NB4 (cell line): ENCODE measurements around the gene SGCE.

Experiments
- MYC ChIP-seq: IDR thresholded peaks from 2 replicates; pipeline ENCODE4 v1.6.1; 2011; ENCODE audit warnings: low read depth, low read length
- POLR2A ChIP-seq: IDR thresholded peaks from 2 replicates; pipeline ENCODE4 v1.6.1; 2011; ENCODE audit warnings: mild to moderate bottlenecking; ENCODE audit not compliant: insufficient read length; ENCODE audit errors: extremely low read depth
- TF ChIP-seq, protein P1 (sequence below): IDR thresholded peaks from one replicate; pipeline ENCODE4 v1.5.1; 2012; ENCODE audit warnings: low read depth, low read length
- TF ChIP-seq, protein P2 (sequence below): IDR thresholded peaks from 2 replicates; pipeline ENCODE4 v1.6.1; 2011; ENCODE audit warnings: low read depth, low read length

GRCh38 chr7:94633687-94634086, 22.2 kb downstream of the SGCE start:
- TF ChIP-seq, protein P1, sequence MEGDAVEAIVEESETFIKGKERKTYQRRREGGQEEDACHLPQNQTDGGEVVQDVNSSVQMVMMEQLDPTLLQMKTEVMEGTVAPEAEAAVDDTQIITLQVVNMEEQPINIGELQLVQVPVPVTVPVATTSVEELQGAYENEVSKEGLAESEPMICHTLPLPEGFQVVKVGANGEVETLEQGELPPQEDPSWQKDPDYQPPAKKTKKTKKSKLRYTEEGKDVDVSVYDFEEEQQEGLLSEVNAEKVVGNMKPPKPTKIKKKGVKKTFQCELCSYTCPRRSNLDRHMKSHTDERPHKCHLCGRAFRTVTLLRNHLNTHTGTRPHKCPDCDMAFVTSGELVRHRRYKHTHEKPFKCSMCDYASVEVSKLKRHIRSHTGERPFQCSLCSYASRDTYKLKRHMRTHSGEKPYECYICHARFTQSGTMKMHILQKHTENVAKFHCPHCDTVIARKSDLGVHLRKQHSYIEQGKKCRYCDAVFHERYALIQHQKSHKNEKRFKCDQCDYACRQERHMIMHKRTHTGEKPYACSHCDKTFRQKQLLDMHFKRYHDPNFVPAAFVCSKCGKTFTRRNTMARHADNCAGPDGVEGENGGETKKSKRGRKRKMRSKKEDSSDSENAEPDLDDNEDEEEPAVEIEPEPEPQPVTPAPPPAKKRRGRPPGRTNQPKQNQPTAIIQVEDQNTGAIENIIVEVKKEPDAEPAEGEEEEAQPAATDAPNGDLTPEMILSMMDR, result no peak
- TF ChIP-seq POLR2A (no peak), MYC (no peak)
- TF ChIP-seq, protein P2, sequence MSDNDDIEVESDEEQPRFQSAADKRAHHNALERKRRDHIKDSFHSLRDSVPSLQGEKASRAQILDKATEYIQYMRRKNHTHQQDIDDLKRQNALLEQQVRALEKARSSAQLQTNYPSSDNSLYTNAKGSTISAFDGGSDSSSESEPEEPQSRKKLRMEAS, result no peak
